ENCODE data around the gene THAP6. TPM values are rescaled to one million over a fixed set of nuclear protein-coding genes. Genes with fewer than 3 reads are reported as not detected.
"Not testable (repeated sequence)": the region's sequence is repeated elsewhere in the genome, so short reads cannot be mapped to it uniquely, and the experiment has no call there.

THAP6 gene
- total and polyA plus RNA-seq, 2 experiments from 2014 or later: 11.8 to 20.1 TPM

- H2AFZ ChIP-seq: no peak overlapping the region
- TF ChIP-seq CTCF (IDR thresholded peaks at IDR 0.05; ENCODE audit: poor library complexity): no peak
- no peak for TF ChIP-seq EZH2phosphoT487 (IDR thresholded peaks at IDR 0.05; ENCODE audit: low read depth, severe bottlenecking, unreplicated experiment)
- no peak for TF ChIP-seq EZH2 (IDR thresholded peaks at IDR 0.05; ENCODE audit: borderline replicate concordance)
- H3K27me3 ChIP-seq: no peaks in the 10 kb centered on the region
- no peaks in the 10 kb centered on the region for H3K36me3 ChIP-seq (replicated peaks; ENCODE audit: insufficient read depth, low read depth)
- H3K4me2 ChIP-seq: no peak overlapping the region
- no peaks in the 10 kb centered on the region for H3K4me1 ChIP-seq (ENCODE audit: insufficient read depth)
- H4K20me1 ChIP-seq (ENCODE audit: insufficient read depth, poor library complexity, severe bottlenecking): no peaks in the 10 kb centered on the region
- no peak overlapping the region for H3K27ac ChIP-seq
- no peaks in the 10 kb centered on the region for H3K9me2 ChIP-seq (replicated peaks; ENCODE audit: insufficient read depth)
- no peak overlapping the region for H3K4me3 ChIP-seq
- 88% methylated on average over 1 of the region's 1 CpG for WGBS (ENCODE audit: low lambda C conversion rate, missing lambda C conversion rate)
- DNase-seq (ENCODE audit: low spot score): no peak
- H3K9me3 ChIP-seq (ENCODE audit: low read depth): no peaks in the 10 kb centered on the region
- H3K79me2 ChIP-seq: no peaks in the 10 kb centered on the region
These were observed 11.6 kb downstream of the THAP6 start for GRCh38 chr4:75525910-75526309.

DNA sequence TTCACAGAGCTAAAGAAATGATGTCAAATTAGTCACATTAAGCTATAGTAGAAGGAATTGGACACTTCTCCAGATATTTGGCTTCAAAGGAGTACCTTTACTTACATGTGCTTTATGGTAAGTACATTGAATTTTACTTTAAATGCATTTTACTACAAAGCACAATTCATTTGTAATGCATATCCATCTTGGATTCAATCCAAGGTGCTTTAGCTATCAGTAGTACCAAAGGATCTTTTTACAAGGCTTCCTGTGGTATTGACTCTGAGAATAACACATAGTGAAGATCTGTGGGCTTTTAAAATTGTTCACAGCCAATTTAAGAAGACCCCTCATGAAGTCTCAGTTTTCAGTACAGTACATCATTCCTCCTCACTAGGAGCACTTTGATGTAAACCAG is 13.2 kb downstream of the THAP6 start:
- DNase-seq (ENCODE audit: low spot score): no peak
- Histone ChIP-seq H3K27ac (no peak overlapping the region), H3K27me3 (no peaks in the 10 kb centered on the region), H3K36me3 (replicated peaks; ENCODE audit: insufficient read depth, low read depth) (no peaks in the 10 kb centered on the region), H3K9me2 (replicated peaks; ENCODE audit: insufficient read depth) (no peaks in the 10 kb centered on the region), H3K4me2 (no peak overlapping the region), H3K4me3 (no peak overlapping the region), H3K79me2 (no peaks in the 10 kb centered on the region), H2AFZ (no peak overlapping the region), H4K20me1 (ENCODE audit: insufficient read depth, poor library complexity, severe bottlenecking) (no peaks in the 10 kb centered on the region), H3K9me3 (ENCODE audit: low read depth) (no peaks in the 10 kb centered on the region), H3K4me1 (ENCODE audit: insufficient read depth) (no peaks in the 10 kb centered on the region)
- TF ChIP-seq CTCF (IDR thresholded peaks at IDR 0.05; ENCODE audit: poor library complexity): no peak
- no peak for TF ChIP-seq EZH2phosphoT487 (IDR thresholded peaks at IDR 0.05; ENCODE audit: low read depth, severe bottlenecking, unreplicated experiment)
- no peak for TF ChIP-seq EZH2 (IDR thresholded peaks at IDR 0.05; ENCODE audit: borderline replicate concordance)

DNA sequence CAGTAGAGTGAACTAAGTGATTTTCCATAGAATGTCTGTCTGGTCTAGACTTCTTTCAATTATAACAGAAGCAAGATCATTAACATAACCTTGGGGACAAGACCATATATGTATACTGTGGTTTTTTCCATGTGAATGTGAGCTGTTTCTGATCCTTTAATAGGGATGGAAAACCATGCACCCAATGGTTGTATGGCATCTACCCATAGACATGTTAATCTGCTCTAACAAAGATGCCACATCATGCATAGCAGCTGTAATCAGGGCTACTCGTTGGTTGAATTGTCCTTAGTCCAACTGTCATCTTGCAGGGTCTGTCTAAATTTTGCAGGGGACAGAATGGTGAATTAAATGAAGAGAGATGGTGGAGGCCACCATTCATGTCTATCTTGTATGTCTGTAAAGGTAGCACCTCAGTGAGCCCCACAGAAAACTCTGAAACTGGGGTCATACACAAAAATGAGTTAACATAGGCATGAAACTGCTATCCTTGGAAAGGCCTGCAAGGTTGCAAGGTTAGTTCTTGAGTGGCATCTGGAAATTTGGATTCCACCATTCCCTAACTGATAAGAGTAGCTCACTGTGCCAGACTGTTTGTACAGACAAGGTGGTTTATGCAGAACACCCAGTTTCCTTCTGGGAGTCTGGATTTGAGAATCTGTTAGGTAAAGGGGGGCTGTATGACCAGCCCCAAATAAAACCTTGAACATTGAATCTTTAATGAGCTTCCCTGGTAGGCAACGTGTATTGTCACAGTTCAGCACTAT is 16.5 kb downstream of the THAP6 start:
- no peaks in the 10 kb centered on the region for H4K20me1 ChIP-seq (ENCODE audit: insufficient read depth, poor library complexity, severe bottlenecking)
- H3K27ac ChIP-seq: no peak overlapping the region
- TF ChIP-seq EZH2 (IDR thresholded peaks at IDR 0.05; ENCODE audit: borderline replicate concordance) (no peak), CTCF (IDR thresholded peaks at IDR 0.05; ENCODE audit: poor library complexity) (no peak), EZH2phosphoT487 (IDR thresholded peaks at IDR 0.05; ENCODE audit: low read depth, severe bottlenecking, unreplicated experiment) (no peak)
- no peaks in the 10 kb centered on the region for H3K4me1 ChIP-seq (ENCODE audit: insufficient read depth)
- H3K79me2 ChIP-seq: no peaks in the 10 kb centered on the region
- H3K4me3 ChIP-seq: no peak overlapping the region
- H3K9me3 ChIP-seq (ENCODE audit: low read depth): no peaks in the 10 kb centered on the region
- no peak overlapping the region for H2AFZ ChIP-seq
- H3K4me2 ChIP-seq: no peak overlapping the region
- no peaks in the 10 kb centered on the region for H3K27me3 ChIP-seq
- no peak for DNase-seq (ENCODE audit: low spot score)
- 96% methylated on average over 2 of the region's 2 CpGs for WGBS (ENCODE audit: low lambda C conversion rate, missing lambda C conversion rate)
- no peaks in the 10 kb centered on the region for H3K36me3 ChIP-seq (replicated peaks; ENCODE audit: insufficient read depth, low read depth)
- no peaks in the 10 kb centered on the region for H3K9me2 ChIP-seq (replicated peaks; ENCODE audit: insufficient read depth)

- not testable (repeated sequence) for H3K36me3 ChIP-seq (replicated peaks; ENCODE audit: insufficient read depth, low read depth); H3K27me3 ChIP-seq; H3K9me2 ChIP-seq (replicated peaks; ENCODE audit: insufficient read depth); DNase-seq (ENCODE audit: low spot score); H3K9me3 ChIP-seq (ENCODE audit: low read depth); H3K27ac ChIP-seq; H2AFZ ChIP-seq; H3K4me3 ChIP-seq; H3K4me1 ChIP-seq (ENCODE audit: insufficient read depth); H4K20me1 ChIP-seq (ENCODE audit: insufficient read depth, poor library complexity, severe bottlenecking); H3K4me2 ChIP-seq; H3K79me2 ChIP-seq
- 96% methylated on average over 7 of the region's 7 CpGs for whole genome bisulfite sequencing (ENCODE audit: low lambda C conversion rate, missing lambda C conversion rate)
These were observed 17.4 kb downstream of the THAP6 start for GRCh38 chr4:75531536-75532143.

- H3K9me2 ChIP-seq (replicated peaks; ENCODE audit: insufficient read depth); H3K9me3 ChIP-seq (ENCODE audit: low read depth); H3K4me3 ChIP-seq; H3K27me3 ChIP-seq; H3K36me3 ChIP-seq (replicated peaks; ENCODE audit: insufficient read depth, low read depth); H3K27ac ChIP-seq; H3K79me2 ChIP-seq; H3K4me2 ChIP-seq; DNase-seq (ENCODE audit: low spot score); H2AFZ ChIP-seq; H4K20me1 ChIP-seq (ENCODE audit: insufficient read depth, poor library complexity, severe bottlenecking); H3K4me1 ChIP-seq (ENCODE audit: insufficient read depth): not testable (repeated sequence)
- WGBS (ENCODE audit: low lambda C conversion rate, missing lambda C conversion rate): 98% methylated on average over 4 of the region's 4 CpGs
These were observed 19.1 kb downstream of the THAP6 start for GRCh38 chr4:75533339-75533887.

DNA sequence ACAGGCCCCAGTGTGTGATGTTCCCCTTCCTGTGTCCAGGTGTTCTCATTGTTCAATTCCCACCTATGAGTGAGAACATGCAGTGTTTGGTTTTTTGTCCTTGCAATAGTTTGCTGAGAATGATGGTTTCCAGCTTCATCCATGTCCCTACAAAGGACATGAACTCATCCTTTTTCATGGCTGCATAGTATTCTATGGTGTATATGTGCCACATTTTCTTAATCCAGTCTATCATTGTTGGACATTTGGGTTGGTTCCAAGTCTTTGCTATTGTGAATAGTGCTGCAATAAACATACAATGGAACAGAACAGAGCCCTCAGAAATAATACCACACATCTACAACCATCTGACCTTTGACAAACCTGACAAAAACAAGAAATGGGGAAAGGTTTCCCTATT is 19.7 kb downstream of the THAP6 start:
- H3K27ac ChIP-seq; H3K27me3 ChIP-seq; H3K4me2 ChIP-seq; H3K79me2 ChIP-seq; H3K36me3 ChIP-seq (replicated peaks; ENCODE audit: insufficient read depth, low read depth); H3K4me1 ChIP-seq (ENCODE audit: insufficient read depth); H3K4me3 ChIP-seq; H4K20me1 ChIP-seq (ENCODE audit: insufficient read depth, poor library complexity, severe bottlenecking); H2AFZ ChIP-seq; H3K9me3 ChIP-seq (ENCODE audit: low read depth); DNase-seq (ENCODE audit: low spot score); H3K9me2 ChIP-seq (replicated peaks; ENCODE audit: insufficient read depth): not testable (repeated sequence)

Data from hepatocyte (in vitro differentiated cells).